IPS-15b (cell line): Measurements from ENCODE around the gene GASK1B.

ENCODE experiments used
- H3K27me3 ChIP-seq: one replicate; pipeline ENCODE4 v1.6.1; 2013; ENCODE audit warnings: low read length; ENCODE audit not compliant: control insufficient read depth, insufficient read depth
- H3K36me3 ChIP-seq: one replicate; pipeline ENCODE4 v1.6.1; 2013; ENCODE audit warnings: low read length; ENCODE audit not compliant: control insufficient read depth, insufficient read depth
- H3K4me1 ChIP-seq: one replicate; pipeline ENCODE4 v1.6.1; 2013; ENCODE audit warnings: mild to moderate bottlenecking, low read length; ENCODE audit not compliant: control insufficient read depth, insufficient read depth
- H3K4me3 ChIP-seq: one replicate; pipeline ENCODE4 v1.5.1; 2013; ENCODE audit warnings: low read depth, low read length
- H3K9ac ChIP-seq: one replicate; pipeline ENCODE4 v1.6.1; 2013; ENCODE audit warnings: low read depth, mild to moderate bottlenecking, low read length
- H3K9me3 ChIP-seq: one replicate; pipeline ENCODE4 v1.6.1; 2013; ENCODE audit warnings: mild to moderate bottlenecking, low read length; ENCODE audit not compliant: control insufficient read depth, insufficient read depth

GASK1B gene

GRCh38 chr4:158161551-158162354 lies 11.1 kb downstream of the GASK1B start:
- Histone ChIP-seq H3K9ac (no peak overlapping the region), H3K27me3 (no peaks in the 10 kb centered on the region), H3K36me3 (no peaks in the 10 kb centered on the region), H3K4me1 (no peaks in the 10 kb centered on the region), H3K9me3 (no peaks in the 10 kb centered on the region), H3K4me3 (no peak overlapping the region)

GRCh38 chr4:158159718-158160094 lies 13.1 kb downstream of the GASK1B start:
- Histone ChIP-seq H3K27me3 (no peaks in the 10 kb centered on the region), H3K4me1 (no peaks in the 10 kb centered on the region), H3K4me3 (no peak overlapping the region), H3K36me3 (no peaks in the 10 kb centered on the region), H3K9me3 (no peaks in the 10 kb centered on the region), H3K9ac (no peak overlapping the region)

GRCh38 chr4:158159054-158159717 lies 13.6 kb downstream of the GASK1B start:
- Histone ChIP-seq H3K4me3 (no peak overlapping the region), H3K9ac (no peak overlapping the region), H3K27me3 (no peaks in the 10 kb centered on the region), H3K4me1 (no peaks in the 10 kb centered on the region), H3K9me3 (no peaks in the 10 kb centered on the region), H3K36me3 (no peaks in the 10 kb centered on the region)

GRCh38 chr4:158157412-158157811 lies 15.4 kb downstream of the GASK1B start:
- no peak overlapping the region for H3K4me3 ChIP-seq
- no peaks in the 10 kb centered on the region for H3K27me3 ChIP-seq
- H3K9me3 ChIP-seq, result no peaks in the 10 kb centered on the region
- no peaks in the 10 kb centered on the region for H3K4me1 ChIP-seq
- H3K36me3 ChIP-seq, result no peaks in the 10 kb centered on the region
- no peak overlapping the region for H3K9ac ChIP-seq

GRCh38 chr4:158155656-158156356 lies 17.0 kb downstream of the GASK1B start:
- Histone ChIP-seq H3K4me1 (no peaks in the 10 kb centered on the region), H3K9me3 (no peaks in the 10 kb centered on the region), H3K27me3 (no peaks in the 10 kb centered on the region), H3K4me3 (no peak overlapping the region), H3K9ac (no peak overlapping the region), H3K36me3 (no peaks in the 10 kb centered on the region)

- Histone ChIP-seq H3K36me3 (no peaks in the 10 kb centered on the region), H3K4me3 (no peak overlapping the region), H3K9me3 (no peaks in the 10 kb centered on the region), H3K27me3 (no peaks in the 10 kb centered on the region), H3K9ac (no peak overlapping the region), H3K4me1 (no peaks in the 10 kb centered on the region)
These were observed 25.7 kb downstream of the GASK1B start for GRCh38 chr4:158147151-158147550.

- no peak overlapping the region for H3K9ac ChIP-seq
- no peaks in the 10 kb centered on the region for H3K27me3 ChIP-seq
- H3K4me1 ChIP-seq, result no peaks in the 10 kb centered on the region
- no peaks in the 10 kb centered on the region for H3K9me3 ChIP-seq
- no peak overlapping the region for H3K4me3 ChIP-seq
- H3K36me3 ChIP-seq, result no peaks in the 10 kb centered on the region
These were observed 26.1 kb downstream of the GASK1B start for GRCh38 chr4:158146736-158147135.

- no peaks in the 10 kb centered on the region for H3K27me3 ChIP-seq
- no peaks in the 10 kb centered on the region for H3K4me1 ChIP-seq
- no peak overlapping the region for H3K9ac ChIP-seq
- no peak overlapping the region for H3K4me3 ChIP-seq
- H3K9me3 ChIP-seq, result no peaks in the 10 kb centered on the region
- H3K36me3 ChIP-seq, result no peaks in the 10 kb centered on the region
These were observed 33.7 kb downstream of the GASK1B start for GRCh38 chr4:158139086-158139485.

- Histone ChIP-seq H3K36me3 (no peaks in the 10 kb centered on the region), H3K9me3 (no peaks in the 10 kb centered on the region), H3K4me3 (no peak overlapping the region), H3K9ac (no peak overlapping the region), H3K4me1 (no peaks in the 10 kb centered on the region), H3K27me3 (no peaks in the 10 kb centered on the region)
These were observed 38.6 kb downstream of the GASK1B start for GRCh38 chr4:158134222-158134621.

- Histone ChIP-seq H3K9me3 (no peaks in the 10 kb centered on the region), H3K9ac (no peak overlapping the region), H3K27me3 (no peaks in the 10 kb centered on the region), H3K4me3 (no peak overlapping the region), H3K36me3 (no peaks in the 10 kb centered on the region), H3K4me1 (no peaks in the 10 kb centered on the region)
These were observed 39.3 kb downstream of the GASK1B start for GRCh38 chr4:158133551-158133950.

- Histone ChIP-seq H3K36me3 (no peaks in the 10 kb centered on the region), H3K9me3 (no peaks in the 10 kb centered on the region), H3K27me3 (no peaks in the 10 kb centered on the region), H3K9ac (no peak overlapping the region), H3K4me1 (no peaks in the 10 kb centered on the region), H3K4me3 (no peak overlapping the region)
These were observed 41.8 kb downstream of the GASK1B start for GRCh38 chr4:158131027-158131426.

- Histone ChIP-seq H3K9ac (no peak overlapping the region), H3K27me3 (no peaks in the 10 kb centered on the region), H3K4me1 (no peaks in the 10 kb centered on the region), H3K9me3 (no peaks in the 10 kb centered on the region), H3K36me3 (no peaks in the 10 kb centered on the region), H3K4me3 (no peak overlapping the region)
These were observed 42.6 kb downstream of the GASK1B start for GRCh38 chr4:158130204-158130603.
